GM13977 (cell line): ENCODE measurements around the gene SUN2.

Experiments
- DNase-seq: peaks from one replicate; pipeline ENCODE4 v3.0.0; 2012; ENCODE audit warnings: low spot score
- CTCF ChIP-seq: IDR thresholded peaks from 2 replicates; pipeline ENCODE4 v1.5.1; 2012; ENCODE audit warnings: mild to moderate bottlenecking, control low read depth; ENCODE audit not compliant: insufficient read depth; ENCODE audit errors: extremely low read depth, missing control alignments
- in situ Hi-C: fragments of 300-500 bp; cut with MboI; formaldehyde crosslinking; loops from one replicate; pipeline ENCODE4 v1.12.0; 2022; ENCODE audit warnings: low sequenced_read_pairs, low pct_unique_long_range_greater_than_20kb, mixed read lengths, inconsistent platforms; ENCODE audit not compliant: unreplicated experiment

The SUN2 gene

GRCh38 chr22:38696606-38697424 lies 59.0 kb downstream of the SUN2 start:
- no peak for TF ChIP-seq CTCF
- no peak for DNase-seq
- in situ Hi-C loops = no loop called here

- TF ChIP-seq CTCF = no peak
- in situ Hi-C loops = no loop called here
- no peak for DNase-seq
Observed at GRCh38 chr22:38694940-38695339, 60.9 kb downstream of the SUN2 start.

GRCh38 chr22:38694049-38694448 lies 61.7 kb downstream of the SUN2 start:
- DNase-seq = no peak
- in situ Hi-C loops = no loop called here
- no peak for TF ChIP-seq CTCF

GRCh38 chr22:38689651-38690050 lies 66.1 kb downstream of the SUN2 start:
- in situ Hi-C loops = no loop called here
- no peak for DNase-seq
- no peak for TF ChIP-seq CTCF

GRCh38 chr22:38685761-38686160 lies 70.0 kb downstream of the SUN2 start:
- TF ChIP-seq CTCF = no peak
- in situ Hi-C loops = no loop called here
- DNase-seq = no peak

GRCh38 chr22:38684895-38685294 lies 70.9 kb downstream of the SUN2 start:
- TF ChIP-seq CTCF = no peak
- in situ Hi-C loops = no loop called here

More at GRCh38 chr22:38684895-38685294, 70.9 kb downstream of the SUN2 start:
- no peak for DNase-seq
